HFF-Myc (cell line): ENCODE results near the gene SPTLC1.

Experiments used
- DNase-seq: peaks from one replicate; pipeline ENCODE4 v3.0.0-alpha.2; 2011; ENCODE audit warnings: low read depth; ENCODE audit errors: extremely low read depth
- H3K4me3 ChIP-seq: replicated peaks from 2 replicates; pipeline ENCODE4 v1.5.1; 2011; ENCODE audit warnings: low read depth, mild to moderate bottlenecking, control low read depth, low read length
- CTCF ChIP-seq: IDR thresholded peaks from 2 replicates; pipeline ENCODE4 v1.5.1; 2012; ENCODE audit warnings: mild to moderate bottlenecking, low read depth, low read length, control low read depth; ENCODE audit errors: missing control alignments

Gene SPTLC1

DNA sequence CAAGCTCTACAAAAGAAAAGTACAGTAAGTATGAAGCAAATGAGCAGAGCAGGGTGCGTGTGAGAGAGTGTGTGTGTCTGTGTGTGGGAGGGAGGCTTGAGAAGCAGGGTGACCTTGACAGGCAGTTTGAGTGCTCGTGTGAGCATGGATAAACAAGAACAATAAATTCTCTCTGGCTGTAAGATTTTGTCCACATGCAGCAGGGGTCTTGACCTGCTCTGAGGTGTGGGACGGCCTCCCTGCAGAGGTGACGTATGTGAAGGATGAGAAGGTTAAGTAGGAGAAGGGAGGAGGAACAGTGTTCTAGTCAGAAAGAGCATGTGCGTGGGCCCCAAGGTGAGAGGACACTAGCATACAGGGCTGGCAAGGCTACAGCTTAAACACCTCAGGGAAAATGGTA is 49.0 kb downstream of the SPTLC1 start:
- TF ChIP-seq CTCF: no peak
- DNase-seq: no peak
- H3K4me3 ChIP-seq: no peak overlapping the region

GRCh38 chr9:92064711-92065110 is 50.5 kb downstream of the SPTLC1 start:
- DNase-seq: no peak
- H3K4me3 ChIP-seq: no peak overlapping the region
- no peak for TF ChIP-seq CTCF

GRCh38 chr9:92061184-92061583 is 54.0 kb downstream of the SPTLC1 start:
- no peak for TF ChIP-seq CTCF
- no peak for DNase-seq
- no peak overlapping the region for H3K4me3 ChIP-seq

DNA sequence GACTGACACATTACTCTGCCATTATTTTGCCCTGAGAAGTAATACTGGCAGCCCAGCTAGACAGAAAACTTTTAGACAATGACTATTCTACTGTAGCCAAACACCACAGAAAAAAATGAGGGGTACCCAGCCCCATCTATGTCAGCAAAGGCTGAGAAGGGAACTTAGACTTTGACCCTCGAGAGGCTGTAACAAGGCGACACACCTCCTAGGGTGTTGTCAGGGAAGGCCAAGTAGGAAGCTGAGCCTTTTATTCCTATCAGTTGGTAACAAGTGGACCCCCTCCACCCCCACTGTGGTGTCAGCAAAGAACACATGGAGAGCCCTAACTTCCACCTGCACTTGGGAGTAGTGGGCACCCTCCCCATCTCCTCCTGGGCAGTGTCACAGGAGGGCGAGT is 55.6 kb downstream of the SPTLC1 start:
- H3K4me3 ChIP-seq: no peak overlapping the region
- TF ChIP-seq CTCF: no peak
- DNase-seq: no peak

- no peak for DNase-seq
- no peak for TF ChIP-seq CTCF
- H3K4me3 ChIP-seq: no peak overlapping the region
Measured at GRCh38 chr9:92058723-92059444, 56.3 kb downstream of the SPTLC1 start.

DNA sequence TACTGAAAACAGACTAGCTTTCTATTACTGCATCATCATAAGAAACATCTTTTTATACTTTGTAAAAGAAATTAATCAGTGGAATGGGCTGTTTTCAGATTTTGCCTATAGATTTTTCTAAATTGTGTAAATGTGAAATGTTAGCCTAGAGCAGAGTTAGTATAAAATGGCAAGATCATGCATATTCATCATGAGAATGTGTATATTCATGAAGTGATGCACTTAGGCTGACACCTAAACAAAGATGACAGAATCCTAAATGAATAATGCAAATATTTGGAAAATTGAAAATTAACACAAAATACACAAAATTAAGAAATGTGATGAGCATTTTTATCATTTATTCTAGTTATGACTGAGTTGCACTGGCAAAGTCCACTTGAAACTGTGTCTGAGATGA is 57.2 kb downstream of the SPTLC1 start:
- DNase-seq: no peak
- H3K4me3 ChIP-seq: no peak overlapping the region
- no peak for TF ChIP-seq CTCF

DNA sequence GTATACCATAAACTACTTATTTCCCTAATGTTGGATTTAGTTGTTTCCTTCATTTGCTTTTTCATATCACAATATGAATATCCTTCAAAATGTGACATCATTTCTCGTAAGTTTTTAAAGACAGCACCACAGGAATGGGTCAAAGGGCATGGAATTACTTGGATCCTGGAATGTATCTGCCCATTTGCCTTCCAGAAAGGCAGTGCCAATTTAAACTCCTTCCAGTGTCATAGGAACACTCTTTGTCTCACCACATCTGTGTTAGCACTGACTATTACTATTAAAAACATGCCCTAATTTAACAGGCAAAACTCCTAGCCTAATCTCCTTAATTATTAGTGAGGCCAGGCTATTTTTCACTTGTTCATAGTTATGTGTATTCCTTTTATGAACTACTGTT is 58.0 kb downstream of the SPTLC1 start:
- H3K4me3 ChIP-seq: no peak overlapping the region
- DNase-seq: no peak

More for the DNA sequence above, 58.0 kb downstream of the SPTLC1 start:
- TF ChIP-seq CTCF: no peak
